Putamen (tissue), 1 donor: ENCODE data around the gene HELZ2.
"Not testable (repeated sequence)": the region's sequence is repeated elsewhere in the genome, so short reads cannot be mapped to it uniquely, and the experiment has no call there.

Experiments used
- DNase-seq: peaks from one replicate; pipeline ENCODE4 v3.0.0-alpha.2; 2016; ENCODE audit warnings: low spot score

HELZ2 gene, protein sequence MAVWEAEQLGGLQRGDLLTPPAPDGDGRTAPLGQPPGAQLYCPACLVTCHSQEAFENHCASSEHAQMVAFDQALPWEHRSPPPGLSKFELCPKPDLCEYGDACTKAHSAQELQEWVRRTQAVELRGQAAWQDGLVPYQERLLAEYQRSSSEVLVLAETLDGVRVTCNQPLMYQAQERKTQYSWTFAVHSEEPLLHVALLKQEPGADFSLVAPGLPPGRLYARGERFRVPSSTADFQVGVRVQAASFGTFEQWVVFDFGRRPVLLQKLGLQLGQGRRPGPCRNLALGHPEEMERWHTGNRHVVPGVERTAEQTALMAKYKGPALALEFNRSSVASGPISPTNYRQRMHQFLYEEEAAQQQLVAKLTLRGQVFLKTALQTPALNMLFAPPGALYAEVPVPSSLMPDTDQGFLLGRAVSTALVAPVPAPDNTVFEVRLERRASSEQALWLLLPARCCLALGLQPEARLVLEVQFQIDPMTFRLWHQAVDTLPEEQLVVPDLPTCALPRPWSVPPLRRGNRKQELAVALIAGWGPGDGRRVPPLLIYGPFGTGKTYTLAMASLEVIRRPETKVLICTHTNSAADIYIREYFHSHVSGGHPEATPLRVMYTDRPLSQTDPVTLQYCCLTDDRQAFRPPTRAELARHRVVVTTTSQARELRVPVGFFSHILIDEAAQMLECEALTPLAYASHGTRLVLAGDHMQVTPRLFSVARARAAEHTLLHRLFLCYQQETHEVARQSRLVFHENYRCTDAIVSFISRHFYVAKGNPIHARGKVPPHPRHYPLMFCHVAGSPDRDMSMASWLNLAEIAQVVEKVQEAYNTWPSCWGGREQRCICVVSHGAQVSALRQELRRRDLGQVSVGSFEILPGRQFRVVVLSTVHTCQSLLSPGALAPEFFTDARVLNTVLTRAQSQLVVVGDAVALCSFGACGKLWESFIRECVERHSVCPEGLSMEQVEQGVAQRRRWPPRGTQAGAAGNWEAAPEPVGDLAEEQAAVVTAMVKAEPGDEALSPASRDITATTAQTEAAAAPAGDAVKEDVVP (N-terminal part only)

DNA sequence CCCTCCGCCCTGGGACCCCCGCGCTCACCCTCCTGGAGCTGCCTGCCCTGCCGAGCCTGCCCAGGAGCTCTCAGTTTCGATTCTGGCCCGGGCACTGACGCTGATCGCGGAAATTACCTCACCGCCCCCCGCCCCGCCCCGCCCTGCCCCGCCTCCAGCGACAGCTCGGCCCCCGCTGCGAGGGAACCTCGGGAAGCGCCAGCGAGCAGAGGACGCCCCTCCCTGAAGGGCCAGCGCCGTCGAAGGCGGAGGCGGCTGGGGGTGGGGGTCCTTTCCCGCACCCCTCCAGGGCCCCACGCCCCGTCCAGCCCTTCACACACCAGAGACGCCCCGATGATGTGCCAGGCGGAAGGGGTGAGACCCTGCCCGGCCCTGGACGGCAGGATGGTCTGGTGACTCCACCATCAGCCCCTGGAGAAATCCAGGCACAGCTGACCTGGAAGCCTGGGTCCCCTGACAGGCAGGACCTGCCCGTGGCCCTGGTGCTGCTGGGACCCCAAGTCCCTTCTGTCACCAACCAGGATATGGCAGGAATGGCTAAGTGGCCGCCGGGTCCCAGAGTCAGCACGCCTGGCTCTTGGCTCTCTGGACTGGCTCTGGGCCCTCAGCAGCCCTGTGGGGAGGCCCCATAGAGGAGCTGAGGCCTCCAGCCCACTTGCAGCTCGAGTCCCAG lies at the start of gene HELZ2:
Gene HELZ2, minus strand, starts transcription at position 84 of the 673 bp plus-strand sequence. CDS start 1,854 bp downstream, outside the sequence.
- no peak for DNase-seq

DNA sequence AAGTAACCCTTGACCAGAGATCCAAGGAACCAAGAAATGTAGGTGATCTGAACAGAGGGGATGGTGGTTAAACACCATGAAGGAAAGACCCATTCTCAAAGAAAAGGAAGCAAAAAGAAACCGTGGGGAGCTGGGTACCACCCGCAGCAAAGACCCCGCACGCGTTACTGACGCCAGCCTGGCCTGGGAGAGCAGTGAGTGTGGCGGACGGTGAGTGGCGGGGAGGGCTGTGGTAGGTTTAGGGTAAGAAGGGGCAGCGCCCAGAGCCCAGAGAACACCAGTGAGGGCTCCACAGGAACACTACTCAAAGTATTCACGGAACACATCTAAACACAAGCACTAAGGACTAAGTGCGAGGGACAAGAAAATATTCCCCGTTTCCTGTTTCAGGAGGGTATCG lies 48.7 kb upstream of the HELZ2 start:
- no peak for DNase-seq

DNA sequence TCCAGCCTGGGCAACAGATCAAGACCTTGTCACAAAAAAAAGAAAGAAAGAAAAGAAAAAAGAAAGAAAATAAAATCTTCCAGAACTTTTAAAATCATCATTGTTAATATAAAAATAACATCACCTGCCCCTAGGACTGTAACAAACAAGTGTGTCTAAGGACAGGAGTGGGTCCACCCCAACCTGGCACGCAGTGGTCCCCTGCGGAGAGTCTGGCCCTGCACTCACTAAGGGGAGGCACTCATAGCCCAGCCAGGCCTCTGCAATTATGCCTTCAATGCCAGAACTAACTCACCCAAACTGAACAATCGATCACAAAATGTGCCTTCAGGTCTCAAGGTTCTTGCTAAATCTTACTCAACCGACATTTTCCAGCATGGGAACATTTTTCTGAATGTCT lies 48.1 kb upstream of the HELZ2 start:
- no peak for DNase-seq

DNA sequence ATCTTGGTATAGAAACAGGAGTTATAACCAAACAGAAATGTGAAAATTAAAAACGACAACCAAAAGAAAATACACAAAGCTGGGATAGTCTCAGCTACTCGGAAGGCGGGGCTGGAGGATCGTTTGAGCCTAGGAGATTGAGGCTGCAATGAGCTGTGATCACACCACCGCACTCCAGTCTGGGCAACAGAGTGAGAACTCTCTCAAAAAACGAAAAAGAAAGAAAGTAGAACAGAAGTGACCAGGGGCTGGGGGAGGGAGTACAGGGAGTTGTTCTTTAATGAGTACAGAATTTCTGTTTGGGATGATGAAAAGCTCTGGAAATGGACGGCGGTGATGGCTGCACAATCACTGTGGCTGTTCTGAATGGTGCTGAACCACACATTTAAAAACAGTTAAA lies 47.0 kb upstream of the HELZ2 start:
- no peak for DNase-seq

DNA sequence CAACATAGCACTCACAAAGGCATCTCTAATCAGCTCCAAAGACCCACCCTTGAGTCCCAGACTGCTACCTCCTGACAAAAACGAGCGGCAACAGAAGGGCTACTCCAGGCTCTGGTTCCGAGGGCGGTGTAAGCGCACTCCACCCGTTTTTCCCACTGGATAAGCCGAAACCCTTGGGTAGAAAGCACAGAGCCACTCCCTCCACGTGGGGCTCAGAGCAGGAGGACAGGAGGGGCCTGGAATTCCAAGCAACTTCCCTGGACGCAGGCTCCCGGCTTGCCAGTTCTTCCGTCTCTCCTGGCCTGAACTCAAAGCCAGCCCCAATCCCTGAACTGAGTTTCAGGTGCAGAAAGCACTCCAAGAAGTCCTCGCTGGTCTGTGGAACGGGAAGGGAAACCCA lies 45.5 kb upstream of the HELZ2 start:
- no peak for DNase-seq

DNA sequence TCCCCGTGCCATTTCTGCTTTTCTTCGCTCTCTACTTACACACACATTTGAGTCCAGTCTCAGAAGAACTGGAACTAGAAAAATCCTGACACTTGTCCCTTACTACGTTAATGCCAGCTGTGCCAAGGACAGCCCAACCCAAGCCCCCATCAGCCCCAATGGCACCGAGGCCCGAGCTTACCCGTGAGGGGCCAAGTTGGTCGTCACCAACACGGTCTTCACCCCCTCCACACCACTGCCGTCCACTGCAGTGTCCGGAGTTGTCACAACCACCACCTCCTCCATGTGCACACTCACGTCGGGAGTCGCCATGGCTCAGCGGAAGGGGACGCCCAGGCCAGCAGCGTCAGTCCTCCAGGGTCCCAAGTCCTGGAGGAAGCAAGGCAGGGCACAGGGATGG lies 45.0 kb upstream of the HELZ2 start:
- no peak for DNase-seq

DNA sequence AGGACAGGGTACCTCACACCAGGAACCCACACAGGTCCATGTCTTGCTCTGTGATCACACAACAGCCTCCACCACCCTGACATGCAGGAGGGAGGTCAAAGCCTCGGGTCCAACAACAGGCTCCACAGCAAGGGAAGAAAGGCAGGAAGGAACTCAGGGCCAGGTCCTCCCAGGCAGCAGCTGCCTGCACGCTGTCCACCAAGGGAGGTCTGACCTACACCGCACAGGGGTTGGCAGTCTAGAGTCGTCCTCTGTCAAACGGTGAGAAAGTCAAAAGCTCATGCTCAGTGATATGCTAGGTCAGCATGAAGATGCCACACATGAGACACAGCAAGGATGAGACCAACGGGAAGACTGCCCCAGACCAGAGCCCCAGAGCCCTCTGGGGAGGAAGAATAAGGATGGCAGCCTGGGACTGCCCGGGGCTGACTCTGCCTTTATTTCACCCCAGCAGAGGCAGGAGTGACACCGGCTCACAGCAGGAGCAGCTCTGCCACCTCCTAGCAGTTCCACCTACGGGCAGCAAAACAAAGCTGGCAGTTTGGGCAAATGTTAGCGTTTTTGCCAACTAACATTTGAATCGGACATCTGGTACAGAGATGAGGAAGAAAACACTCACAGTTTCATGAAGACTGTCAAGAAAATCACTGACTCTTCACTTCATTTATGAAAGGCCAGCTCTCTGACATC lies 44.4 kb upstream of the HELZ2 start:
- DNase-seq: no peak

DNA sequence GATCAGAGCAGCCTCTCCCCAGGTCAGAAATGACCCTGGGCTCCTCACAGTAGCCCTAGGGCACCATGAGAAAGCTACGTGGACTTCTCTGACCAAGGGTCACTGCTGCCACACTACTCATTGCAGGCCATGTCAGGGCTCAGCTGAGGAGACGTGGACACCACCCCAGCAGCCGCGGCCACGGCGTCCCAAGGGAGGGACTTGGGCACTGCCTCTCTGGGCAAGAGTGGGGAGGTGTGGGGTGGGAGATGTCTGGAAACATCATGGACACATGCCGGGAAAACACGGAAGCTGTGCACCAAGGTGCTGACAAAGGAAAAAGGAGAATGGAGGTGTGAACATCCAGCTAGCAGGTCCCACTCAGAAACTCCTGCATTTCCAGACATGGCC lies 43.8 kb upstream of the HELZ2 start:
- DNase-seq: no peak

DNA sequence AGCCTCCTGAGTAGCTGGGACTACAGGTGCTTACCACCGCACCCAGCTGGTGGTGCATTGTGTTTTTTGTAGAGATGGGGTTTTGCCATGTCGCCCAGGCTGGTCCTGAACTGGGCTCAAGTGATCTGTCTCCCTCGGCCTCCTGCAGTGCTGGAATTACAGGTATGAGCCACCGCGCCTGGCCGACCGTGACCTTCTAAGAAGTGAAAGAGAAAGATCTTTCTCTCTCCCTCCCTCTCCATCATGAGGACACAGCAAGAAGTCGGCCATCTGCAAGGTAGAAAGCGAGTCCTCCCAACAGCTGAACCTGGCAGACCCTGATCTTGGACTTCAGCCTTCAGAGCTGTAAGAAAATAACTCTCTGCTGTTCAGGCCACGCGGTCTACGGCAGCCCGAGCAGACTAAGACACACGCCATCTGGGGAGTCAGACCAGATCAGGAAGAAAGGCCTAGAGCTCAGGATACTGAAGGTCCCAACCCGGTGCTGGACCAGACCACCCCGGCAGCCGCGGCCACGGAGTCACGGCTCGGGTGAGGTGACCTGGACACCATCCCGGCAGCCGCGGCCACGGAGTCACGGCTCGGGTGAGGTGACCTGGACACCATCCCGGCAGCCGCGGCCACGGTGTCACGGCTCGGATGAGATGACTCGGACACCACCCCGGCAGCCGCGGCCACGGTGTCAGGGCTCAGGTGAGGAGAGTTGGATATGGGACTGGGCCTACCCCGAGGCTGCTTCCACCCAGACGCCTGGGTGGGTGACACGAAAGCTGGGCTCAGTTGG lies 43.2 kb upstream of the HELZ2 start:
- no peak for DNase-seq

DNA sequence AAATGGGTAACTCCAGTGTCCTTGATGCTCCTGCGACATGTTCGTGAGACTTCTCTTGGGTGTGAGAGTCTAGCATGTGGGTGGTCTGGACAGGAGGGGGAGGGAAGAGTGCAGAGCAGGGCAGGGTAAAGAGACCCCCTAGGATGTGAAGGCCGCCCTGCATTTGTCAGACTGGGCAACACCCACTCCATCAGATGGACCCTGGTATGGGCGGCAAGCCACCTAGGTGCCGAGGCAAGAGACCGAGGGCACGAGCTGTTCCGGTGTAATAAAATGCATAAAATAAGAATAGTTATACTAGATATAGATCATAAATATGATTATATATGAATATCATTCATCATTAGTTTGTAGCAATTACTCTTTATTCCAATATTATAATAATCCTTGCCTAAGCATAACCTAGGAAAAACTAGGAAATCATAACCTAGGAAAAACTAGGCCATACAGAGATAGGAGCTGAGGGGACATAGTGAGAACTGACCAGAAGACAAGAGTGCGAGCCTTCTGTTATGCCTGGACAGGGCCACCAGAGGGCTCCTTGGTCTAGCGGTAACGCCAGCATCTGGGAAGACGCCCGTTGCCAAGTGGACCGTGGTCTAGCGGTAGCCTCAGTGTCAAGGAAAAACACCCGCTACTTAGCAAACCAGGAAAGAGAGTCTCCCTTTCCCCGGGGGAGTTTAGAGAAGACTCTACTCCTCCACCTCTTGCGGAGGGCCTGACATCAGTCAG lies 40.0 kb upstream of the HELZ2 start:
- DNase-seq: not testable (repeated sequence)

DNA sequence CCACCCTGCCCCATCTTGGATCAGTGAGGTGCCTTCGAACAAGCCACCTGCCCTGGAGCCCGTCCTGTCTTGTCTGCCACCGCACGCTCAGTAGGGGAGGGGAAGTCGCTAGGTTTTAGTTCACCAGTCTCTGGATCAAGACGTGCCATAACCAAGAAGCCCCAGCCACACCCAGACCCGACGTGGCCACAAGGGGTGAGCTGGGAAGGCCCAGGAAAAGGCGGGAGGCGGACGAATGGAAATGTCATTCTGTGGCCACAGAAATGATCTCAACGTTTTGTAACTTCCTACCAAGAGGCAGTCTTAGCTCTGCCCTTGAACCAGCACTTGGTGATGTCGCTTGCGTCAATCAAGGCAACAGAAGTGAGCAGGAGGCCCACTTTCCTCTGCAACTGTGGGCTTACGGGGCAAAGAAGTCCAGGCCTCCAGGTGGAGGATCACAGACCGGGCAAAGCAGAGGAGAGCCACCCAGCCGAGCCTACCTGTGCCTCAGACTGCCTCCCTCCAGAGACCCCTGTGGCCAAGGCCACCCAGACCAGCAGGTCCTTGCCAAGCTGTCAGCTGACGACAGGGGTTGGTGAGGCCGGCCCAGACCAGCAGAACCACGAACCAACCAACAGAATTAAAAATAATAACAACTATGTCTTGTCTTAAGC lies 38.4 kb upstream of the HELZ2 start:
- DNase-seq: no peak

DNA sequence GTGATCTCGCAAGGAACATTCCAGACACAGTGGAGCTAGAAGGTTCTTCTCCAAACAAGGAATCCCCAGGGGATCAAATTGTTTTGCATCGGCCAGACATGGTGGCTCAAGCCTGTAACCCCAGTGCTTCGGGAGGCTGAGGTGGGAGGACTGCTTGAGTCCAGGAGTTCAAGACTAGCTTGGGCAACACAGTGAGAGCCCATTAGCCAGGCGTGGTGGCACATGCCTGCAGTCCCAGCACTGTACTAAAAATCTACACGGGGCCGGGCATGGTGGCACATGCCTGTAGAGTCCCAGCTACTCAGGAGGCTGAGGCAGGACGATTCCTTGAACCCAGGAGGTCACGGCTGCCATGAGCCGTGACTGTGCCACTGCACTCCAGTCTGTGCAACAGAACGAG lies 37.6 kb upstream of the HELZ2 start:
- no peak for DNase-seq

DNA sequence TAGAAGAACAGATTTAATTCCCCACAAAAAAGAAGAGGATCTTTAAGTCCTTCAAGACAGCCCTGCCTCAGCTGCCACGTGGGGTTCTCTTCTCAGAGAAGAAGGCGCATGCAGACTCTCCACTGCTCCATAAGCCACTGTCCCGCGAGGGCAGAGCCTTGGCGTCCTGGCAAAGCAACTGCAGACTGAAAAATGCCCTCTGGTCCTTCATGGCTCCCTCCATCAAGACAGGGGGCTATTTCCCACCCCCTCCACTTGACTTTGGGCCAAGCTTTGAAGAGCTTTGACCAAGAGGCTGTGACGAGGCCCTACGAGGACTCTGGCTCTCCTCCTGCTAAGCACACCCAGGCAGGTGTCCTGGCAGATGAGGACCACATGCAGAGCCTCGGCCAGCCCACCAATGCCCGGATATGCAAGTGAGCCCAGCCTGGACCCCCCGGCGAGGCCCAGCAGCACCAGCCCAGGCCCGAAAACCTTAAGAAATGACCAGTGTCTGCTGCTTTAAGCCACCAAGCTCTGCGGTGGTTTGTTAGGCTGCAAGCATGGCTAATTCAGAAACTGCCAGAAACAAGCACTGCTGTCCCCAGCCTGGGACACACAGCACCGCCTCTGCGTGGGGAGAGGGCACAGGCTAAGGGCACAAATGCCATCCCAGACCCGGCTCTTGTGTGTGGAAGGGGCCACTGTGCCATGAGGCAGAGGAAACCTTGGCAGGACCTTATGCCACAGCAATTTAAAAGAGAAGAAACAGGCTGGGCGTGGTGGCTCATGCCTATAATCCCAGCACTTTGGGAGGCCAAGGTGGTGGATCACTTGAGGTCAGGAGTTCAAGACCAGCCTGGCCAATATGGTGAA lies 36.8 kb upstream of the HELZ2 start:
- no peak for DNase-seq

DNA sequence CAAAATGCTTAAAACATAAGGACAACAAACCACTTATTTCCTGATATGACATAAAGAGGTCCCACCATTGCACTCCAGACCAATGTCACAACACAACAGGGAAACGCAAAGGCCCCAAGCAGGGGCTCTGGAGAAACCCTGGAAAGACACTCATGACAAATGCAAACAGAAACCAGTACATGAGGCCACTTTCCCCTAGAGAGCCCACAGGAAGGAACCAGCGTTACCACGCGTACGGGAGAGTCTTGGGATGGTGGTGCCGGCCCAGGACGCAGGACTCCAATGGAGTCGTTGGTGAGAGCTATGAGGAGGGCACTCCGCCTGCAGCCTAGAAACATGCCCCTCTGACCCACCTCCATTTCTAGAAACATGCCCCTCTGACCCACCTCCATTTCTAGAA lies 32.6 kb upstream of the HELZ2 start:
- no peak for DNase-seq

DNA sequence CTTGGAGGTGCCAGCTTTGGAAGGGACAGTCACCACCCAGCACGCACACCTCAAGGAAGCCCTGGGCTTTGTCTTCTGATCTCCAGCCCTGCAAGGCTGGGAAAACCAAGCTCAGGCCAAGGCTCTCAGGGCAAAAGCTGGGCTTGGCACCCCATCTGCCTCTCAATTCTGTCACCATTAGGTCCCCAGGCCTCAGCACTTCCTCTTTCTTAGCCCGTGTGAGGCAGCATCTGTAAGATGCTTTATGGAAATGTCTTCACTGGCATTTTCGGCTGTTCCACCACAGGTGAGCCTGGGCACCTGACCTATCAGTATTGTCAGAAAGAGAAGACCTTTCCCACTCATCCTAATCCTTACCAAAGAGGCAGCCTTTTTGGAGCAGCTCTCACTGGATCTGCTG lies 28.3 kb upstream of the HELZ2 start:
- no peak for DNase-seq

DNA sequence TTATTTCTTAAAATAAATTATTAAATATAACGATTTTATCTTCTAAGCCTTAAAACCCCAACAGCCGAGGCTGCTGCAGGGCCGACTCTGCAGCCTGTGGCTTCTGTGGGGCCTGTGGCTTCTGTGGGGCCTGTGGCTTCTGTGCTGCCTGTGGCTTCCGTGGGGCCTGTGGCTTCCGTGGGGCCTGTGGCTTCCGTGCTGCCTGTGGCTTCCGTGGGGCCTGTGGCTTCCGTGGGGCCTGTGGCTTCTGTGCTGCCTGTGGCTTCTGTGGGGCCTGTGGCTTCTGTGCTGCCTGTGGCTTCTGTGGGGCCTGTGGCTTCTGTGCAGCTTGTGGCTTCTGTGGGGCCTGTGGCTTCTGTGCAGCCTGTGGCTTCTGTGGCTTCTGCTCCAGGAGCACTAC lies 27.6 kb upstream of the HELZ2 start:
- DNase-seq: not testable (repeated sequence)

DNA sequence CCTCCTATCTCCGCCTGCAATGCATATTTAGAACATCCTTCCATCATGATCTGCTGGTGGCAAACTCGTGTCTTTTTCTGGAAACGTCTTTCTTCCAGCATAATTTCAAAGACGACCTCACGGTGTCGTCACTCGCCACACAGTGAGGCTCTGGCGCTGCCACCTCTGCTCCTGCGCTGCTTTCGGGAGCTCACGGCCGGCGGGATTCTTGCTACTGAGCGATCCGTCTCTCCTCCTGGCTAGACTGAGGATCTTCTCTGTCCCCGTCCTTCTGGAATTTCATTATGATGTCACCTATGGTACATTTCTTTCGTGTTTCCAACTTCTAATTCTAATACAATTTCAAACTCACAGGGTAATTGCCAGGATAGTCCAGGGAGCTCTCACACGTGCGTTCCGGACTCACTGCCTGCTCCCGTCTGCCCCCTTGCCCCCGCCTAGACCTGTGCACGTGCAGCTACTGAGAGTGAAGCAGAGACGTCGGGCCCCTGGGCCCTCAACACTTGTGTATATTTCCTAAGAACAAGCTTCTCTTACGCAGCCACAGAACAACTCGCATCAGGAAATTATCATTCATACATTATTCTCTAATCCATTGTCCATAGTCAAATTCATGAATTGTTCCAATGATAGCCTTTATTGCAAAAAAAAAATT lies 25.5 kb upstream of the HELZ2 start:
- no peak for DNase-seq
